GM15510 (cell line): ENCODE measurements around the gene EXOSC5.

Experiments used
- POLR2A ChIP-seq: IDR thresholded peaks from 3 replicates; pipeline ENCODE4 v1.6.1; 2011; ENCODE audit warnings: borderline replicate concordance; ENCODE audit not compliant: insufficient read length; ENCODE audit errors: extremely low read depth

EXOSC5 gene

GRCh38 chr19:41402010-41402409 is 4.9 kb upstream of the EXOSC5 start:
- no peak for TF ChIP-seq POLR2A

DNA sequence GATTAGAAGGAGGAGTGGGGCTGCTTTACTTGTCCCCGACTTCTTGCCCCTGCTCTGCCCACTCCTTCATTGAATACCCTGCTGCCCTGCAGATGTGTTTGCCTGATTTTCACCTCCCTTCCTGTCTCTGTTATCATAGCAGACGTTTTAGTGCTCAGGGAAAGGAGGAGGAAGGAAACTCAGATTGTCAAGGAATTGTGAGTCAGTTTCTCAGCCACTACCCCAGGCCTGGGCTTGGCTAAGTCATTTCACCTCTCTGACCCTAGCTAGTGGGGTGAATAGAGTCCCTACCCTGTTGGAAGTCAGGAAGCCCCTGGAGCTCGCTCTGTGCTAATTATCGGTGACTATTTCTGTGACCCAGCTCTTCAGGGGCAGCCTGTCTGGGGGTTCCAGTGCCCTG is 4.3 kb upstream of the EXOSC5 start:
- no peak for TF ChIP-seq POLR2A

DNA sequence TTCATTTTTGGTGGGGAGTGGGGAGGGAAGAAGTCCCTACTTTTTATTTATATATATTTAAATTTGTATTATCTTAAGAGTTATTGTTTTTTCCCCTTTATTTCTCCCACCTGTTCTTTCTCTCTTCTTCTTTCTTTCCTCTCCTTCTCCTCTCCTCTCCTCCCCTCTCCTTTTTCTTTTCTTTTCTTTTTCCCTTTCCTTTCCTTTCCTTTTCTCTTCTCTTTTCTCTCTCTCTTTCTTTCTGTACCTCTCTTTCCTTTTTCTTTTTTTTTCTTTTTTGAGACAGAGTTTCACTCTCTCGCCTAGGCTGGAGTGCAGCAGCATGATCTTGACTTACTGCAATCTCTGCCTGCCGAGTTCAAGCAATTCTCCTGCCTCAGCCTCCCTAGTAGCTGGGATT is 2.4 kb upstream of the EXOSC5 start:
- TF ChIP-seq POLR2A: no peak

- no peak for TF ChIP-seq POLR2A
These were observed 1.9 kb upstream of the EXOSC5 start for GRCh38 chr19:41399091-41399490.

DNA sequence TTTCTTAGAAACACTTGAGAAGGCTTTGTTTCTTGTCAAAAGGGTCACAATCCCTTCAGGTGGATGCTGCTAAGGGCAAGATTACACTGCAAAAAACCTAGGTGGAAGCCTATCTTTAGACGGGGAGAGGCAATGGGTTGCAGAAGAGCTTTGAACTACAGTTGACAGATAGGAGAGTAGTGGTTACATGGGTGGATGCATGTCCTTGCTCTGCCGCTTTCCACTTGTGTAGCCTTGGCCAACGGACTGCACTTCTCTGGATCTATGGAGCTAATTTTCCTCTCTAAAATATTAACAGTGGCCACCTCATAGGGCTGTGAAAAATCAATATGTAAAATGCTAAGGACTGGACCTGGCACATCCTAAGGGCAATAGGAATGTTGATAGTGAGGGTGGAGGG is 1.4 kb upstream of the EXOSC5 start:
- no peak for TF ChIP-seq POLR2A

DNA sequence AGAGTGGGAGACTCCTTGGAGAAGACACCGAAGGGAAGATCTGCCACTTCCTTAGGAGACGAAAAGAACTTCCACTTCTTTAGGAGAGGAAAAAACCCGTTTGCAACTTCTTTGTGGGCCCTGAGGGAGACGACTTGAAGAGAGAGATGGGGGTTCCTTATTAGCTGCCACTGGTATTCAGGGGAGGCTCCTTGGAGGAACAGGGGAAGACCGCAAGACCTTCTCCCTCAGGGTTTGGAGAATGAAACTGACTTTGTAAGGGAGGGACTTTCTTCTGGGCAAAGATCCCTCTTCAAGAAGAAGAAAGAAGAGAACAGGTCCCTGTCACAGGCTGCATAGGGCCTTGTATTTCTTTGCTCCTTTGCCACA is 875 bp upstream of the EXOSC5 start:
- TF ChIP-seq POLR2A: no peak

- no peak for TF ChIP-seq POLR2A
These were observed 1.8 kb downstream of the EXOSC5 start for GRCh38 chr19:41395355-41395754.

DNA sequence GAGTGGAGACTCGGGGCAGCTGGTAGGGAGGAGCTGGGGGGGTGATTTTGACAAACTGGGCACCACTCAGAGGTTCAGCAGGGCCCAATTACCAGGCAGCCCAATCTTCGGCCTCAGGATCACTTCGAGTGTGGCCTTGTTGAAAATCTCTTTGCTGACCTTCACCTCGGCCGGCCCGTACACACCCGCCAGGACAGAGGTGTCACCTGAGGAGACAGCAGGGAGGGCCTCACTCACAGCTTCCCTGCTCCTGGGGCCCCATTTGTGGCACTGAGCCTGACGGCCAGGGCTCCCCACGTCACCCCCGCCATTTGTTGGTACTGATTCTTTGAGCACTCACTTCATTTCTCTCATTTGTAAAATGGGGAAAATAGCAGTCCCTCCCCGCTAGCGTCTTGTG is 4.4 kb downstream of the EXOSC5 start:
- TF ChIP-seq POLR2A: no peak

- TF ChIP-seq POLR2A: no peak
These were observed 5.5 kb downstream of the EXOSC5 start for GRCh38 chr19:41391618-41392017.

DNA sequence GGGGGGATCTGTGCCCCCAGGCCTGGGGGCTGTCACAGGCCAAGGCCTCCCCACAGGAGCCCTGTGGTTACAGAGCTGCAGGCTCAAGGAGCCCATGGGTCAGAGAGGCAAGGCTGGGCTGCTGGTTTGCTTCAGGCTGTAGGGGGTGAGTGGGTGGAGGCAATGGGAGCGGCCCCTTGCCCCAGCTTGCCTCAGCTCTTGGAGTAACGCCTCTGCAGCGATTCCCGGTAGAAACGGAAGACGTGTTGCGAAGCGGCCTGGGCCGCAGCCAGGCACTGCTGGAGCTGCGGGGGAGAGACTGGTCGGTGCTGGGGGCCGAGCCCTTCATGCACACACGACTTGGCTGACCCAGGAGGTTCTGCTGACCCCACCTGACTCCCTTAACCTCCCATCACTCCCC is 10.7 kb downstream of the EXOSC5 start:
- no peak for TF ChIP-seq POLR2A

- no peak for TF ChIP-seq POLR2A
These were observed 12.8 kb downstream of the EXOSC5 start for GRCh38 chr19:41384351-41384750.

- TF ChIP-seq POLR2A: no peak
These were observed 19.0 kb downstream of the EXOSC5 start for GRCh38 chr19:41377977-41378709.

- TF ChIP-seq POLR2A: no peak
These were observed 20.2 kb downstream of the EXOSC5 start for GRCh38 chr19:41376998-41377365.

- TF ChIP-seq POLR2A: no peak
These were observed 20.7 kb downstream of the EXOSC5 start, which contains the start of gene TMEM91 for GRCh38 chr19:41376241-41376997. TMEM91 (plus strand) TSS chr19:41376533; CDS start chr19:41378310, 1,777 bp downstream.

- no peak for TF ChIP-seq POLR2A
These were observed 23.2 kb downstream of the EXOSC5 start for GRCh38 chr19:41373993-41374392.

- no peak for TF ChIP-seq POLR2A
These were observed 24.7 kb downstream of the EXOSC5 start for GRCh38 chr19:41372501-41372900.

DNA sequence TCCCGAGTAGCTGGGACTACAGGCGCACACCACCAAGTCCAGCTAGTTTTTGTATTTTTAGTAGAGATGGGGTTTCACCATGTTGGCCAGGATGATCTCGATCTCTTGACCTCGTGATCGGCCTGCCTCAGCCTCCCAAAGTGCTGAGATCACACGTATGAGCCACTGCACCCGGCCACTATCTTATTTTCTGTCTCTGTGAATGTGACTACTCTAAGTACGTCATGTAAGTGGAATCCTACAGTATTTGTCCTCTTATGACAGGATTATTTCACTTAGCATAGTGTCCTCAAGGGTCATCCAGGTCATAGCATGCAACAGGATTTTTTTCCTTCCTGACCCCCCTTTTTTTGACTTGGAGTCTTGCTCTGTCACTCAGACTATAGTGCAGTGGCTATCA is 25.6 kb downstream of the EXOSC5 start:
- TF ChIP-seq POLR2A: no peak

DNA sequence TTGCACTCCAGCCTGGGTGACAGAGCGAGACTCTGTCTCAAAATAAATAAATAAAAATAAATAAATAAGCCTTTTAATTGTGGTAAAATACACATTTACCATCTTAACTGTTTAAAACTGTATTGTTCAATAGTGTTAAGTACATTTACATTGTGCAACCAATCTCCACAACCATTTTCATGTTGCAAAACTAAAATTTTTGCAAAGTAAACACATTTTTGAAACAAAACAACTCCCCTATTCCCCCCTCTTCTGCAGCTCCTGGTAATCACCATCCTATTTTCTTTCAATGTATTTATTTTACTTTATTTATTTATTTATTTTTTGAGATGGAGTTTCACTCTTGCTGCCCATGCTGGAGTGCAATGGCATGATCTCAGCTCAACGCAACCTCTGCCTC is 27.4 kb downstream of the EXOSC5 start:
- no peak for TF ChIP-seq POLR2A
